Measurements from ENCODE around the gene TIGD3. TPM values are rescaled to one million over a fixed set of nuclear protein-coding genes. Genes with fewer than 3 reads are reported as not detected.

TIGD3 gene
- total and polyA plus RNA-seq, 9 donors = 0.11 to 0.72 (median 0.33) TPM; not detected in 2

DNA sequence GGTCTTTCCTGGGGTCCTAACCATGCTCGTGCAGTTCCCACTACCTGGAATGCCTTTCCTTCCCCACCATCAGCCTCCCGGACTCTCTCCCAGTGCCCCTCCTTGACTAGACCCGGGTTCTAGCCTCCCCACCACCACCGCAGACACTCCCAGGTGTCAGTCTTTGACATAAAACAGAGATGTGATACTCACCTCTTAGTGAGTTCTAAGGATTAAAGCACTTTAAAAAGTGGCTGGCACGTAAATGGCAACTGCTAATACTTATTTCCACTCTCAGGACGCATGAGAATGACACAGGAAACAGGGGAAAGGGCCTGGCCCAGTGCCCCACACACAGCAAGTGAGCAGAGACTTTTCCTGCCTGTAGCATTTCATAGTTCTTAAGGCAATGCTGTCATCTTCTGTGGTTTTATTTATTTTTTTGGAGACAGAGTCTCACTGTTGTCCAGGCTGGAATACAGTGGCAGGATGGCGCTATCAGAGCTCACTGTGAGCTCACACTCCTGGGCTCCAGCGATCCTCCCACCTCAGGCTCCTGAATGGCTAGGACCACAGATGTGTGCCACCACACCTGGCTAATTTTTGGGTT lies 29.8 kb downstream of the TIGD3 start:
- 73 to 80% (median 78%) methylated on average over 8 of the region's 8 CpGs for WGBS, 3 donors
- intact Hi-C loops (cut with DNase I) = loop anchor here in 3 of 4 donors (5.0 kb wide), 3 partner anchors 33 to 128 kb away; no protein-coding TSS in a partner anchor
- H3K27ac ChIP-seq = peak overlapping the region; percentile 88 to 91
- no peak overlapping the region for H3K4me3 ChIP-seq
- TF ChIP-seq CTCF (IDR thresholded peaks at IDR 0.05) = no peak
- TF ChIP-seq EP300 (IDR thresholded peaks at IDR 0.05) = no peak
- TF ChIP-seq POLR2A (IDR thresholded peaks at IDR 0.05) = no peak
- H3K27me3 ChIP-seq = no peaks in the 10 kb centered on the region
- H3K4me1 ChIP-seq (ENCODE audit: insufficient read depth) = peaks cover 16% of the 10 kb centered on the region
- peak in 1 of 5 donors; percentile 20 for DNase-seq
- H3K9me3 ChIP-seq = no peaks in the 10 kb centered on the region
- H3K36me3 ChIP-seq = no peaks in the 10 kb centered on the region

GRCh38 chr11:65386307-65387140 lies 32.0 kb downstream of the TIGD3 start, which contains the start of gene FRMD8:
TSS of gene FRMD8 (plus strand) at chr11:65386637. CDS start at chr11:65387037, 400 bp downstream.
- TF ChIP-seq POLR2A (IDR thresholded peaks at IDR 0.05) = peak; percentile 89
- TF ChIP-seq CTCF (IDR thresholded peaks at IDR 0.05) = peak in 1 of 3 donors; percentile 10
- TF ChIP-seq EP300 (IDR thresholded peaks at IDR 0.05) = peak; percentile 43
- intact Hi-C loops (cut with DNase I) = no loop called here
- no peaks in the 10 kb centered on the region for H3K27me3 ChIP-seq
- H3K9me3 ChIP-seq = no peaks in the 10 kb centered on the region
- 0 to 1% (median 0%) methylated on average over 60 to 76 of the region's 76 CpGs for WGBS, 3 donors
- DNase-seq = peak; percentile 93 to 96 (median 95)
- peak within 1 kb of the TSS; percentile 88 to 91 for H3K27ac ChIP-seq
- peak within 1 kb of the TSS; percentile 74 for H3K4me3 ChIP-seq
- no peaks in the 10 kb centered on the region for H3K36me3 ChIP-seq
- H3K4me1 ChIP-seq (ENCODE audit: insufficient read depth) = peaks cover 18% of the 10 kb centered on the region

DNA sequence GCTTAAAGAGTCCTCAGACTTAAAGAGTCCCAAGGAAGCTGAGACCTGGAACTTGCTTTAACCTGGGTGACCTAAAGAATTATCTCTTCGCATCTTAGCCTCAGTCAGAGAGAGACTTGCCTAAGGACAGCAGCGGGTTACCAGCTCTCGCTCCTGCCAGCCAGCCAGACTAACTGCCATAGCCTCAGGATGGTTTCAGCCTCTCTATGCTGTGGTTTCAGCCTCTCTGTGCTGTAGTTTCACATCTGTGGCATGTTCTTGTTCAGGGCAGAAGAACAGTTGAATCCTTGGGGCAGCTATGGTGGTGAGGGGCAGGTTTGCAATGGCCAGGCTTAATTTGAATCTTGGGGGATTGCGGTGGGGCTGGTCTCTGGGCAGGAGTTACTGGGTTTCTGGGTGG lies 34.2 kb downstream of the TIGD3 start:
- no peak for DNase-seq
- no peaks in the 10 kb centered on the region for H3K9me3 ChIP-seq
- H3K36me3 ChIP-seq = no peaks in the 10 kb centered on the region
- intact Hi-C loops (cut with DNase I) = no loop called here
- no peak overlapping the region for H3K27ac ChIP-seq
- 92 to 93% (median 92%) methylated on average over 4 of the region's 4 CpGs for WGBS, 3 donors
- no peaks in the 10 kb centered on the region for H3K27me3 ChIP-seq
- H3K4me3 ChIP-seq = no peak overlapping the region
- H3K4me1 ChIP-seq (ENCODE audit: insufficient read depth) = peaks cover 10% of the 10 kb centered on the region
- TF ChIP-seq POLR2A (IDR thresholded peaks at IDR 0.05) = no peak
- no peak for TF ChIP-seq EP300 (IDR thresholded peaks at IDR 0.05)
- TF ChIP-seq CTCF (IDR thresholded peaks at IDR 0.05) = no peak

DNA sequence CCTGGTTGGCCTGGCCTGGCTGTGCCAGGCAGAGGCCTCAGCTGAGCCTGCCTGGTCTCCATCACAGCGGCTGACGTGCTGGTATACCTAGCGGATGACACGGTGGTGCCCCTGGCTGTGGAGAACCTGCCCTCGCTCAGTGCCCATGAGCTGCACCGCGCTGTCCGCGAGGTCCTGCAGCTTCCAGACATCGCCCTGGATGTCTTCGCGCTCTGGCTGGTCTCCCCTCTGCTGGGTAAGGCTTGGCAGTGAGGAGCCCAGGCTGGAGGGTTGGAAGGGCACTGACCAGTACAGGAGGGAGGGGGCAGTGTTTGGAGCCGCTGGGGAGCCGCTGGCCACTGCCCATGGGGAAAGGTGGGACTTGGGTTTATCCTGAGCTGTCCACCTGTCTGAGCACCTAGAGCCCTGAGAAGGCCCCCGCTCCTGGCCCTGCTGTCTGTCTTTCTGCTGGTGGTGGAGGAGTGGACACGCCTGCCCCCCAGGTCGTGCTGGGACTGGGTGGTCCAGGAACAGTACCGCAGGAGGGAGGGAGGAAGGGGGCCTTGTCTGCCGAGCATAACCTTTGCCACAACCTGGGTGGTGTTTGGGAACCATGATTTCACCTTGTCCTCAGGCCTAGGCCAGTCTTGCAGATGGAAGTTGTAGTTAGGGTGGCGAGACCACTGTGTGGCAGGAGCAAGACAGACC lies 34.9 kb downstream of the TIGD3 start:
- no peaks in the 10 kb centered on the region for H3K27me3 ChIP-seq
- WGBS, 3 donors = 84 to 86% (median 86%) methylated on average over 20 of the region's 20 CpGs
- DNase-seq = no peak
- no peak overlapping the region for H3K27ac ChIP-seq
- H3K4me1 ChIP-seq (ENCODE audit: insufficient read depth) = peaks cover 5% of the 10 kb centered on the region
- no peak for TF ChIP-seq POLR2A (IDR thresholded peaks at IDR 0.05)
- TF ChIP-seq EP300 (IDR thresholded peaks at IDR 0.05) = no peak
- TF ChIP-seq CTCF (IDR thresholded peaks at IDR 0.05) = no peak
- no peak overlapping the region for H3K4me3 ChIP-seq
- H3K9me3 ChIP-seq = no peaks in the 10 kb centered on the region
- no peaks in the 10 kb centered on the region for H3K36me3 ChIP-seq
- intact Hi-C loops (cut with DNase I) = no loop called here
